BJ (cell line): Measurements from ENCODE around the gene SCYL2. TPM values are rescaled to one million over a fixed set of nuclear protein-coding genes. Genes with fewer than 3 reads are reported as not detected.
"Not testable (repeated sequence)": the region's sequence is repeated elsewhere in the genome, so short reads cannot be mapped to it uniquely, and the experiment has no call there.

Source experiments
- CTCF ChIA-PET: fragments of 350-600 bp; formaldehyde crosslinking; extraction: SDS; loops from one replicate; lab custom pipeline; 2021; ENCODE audit warnings: antibody characterized with exemption, inconsistent platforms; lab: Yijun Ruan, JAX
- POLR2A ChIA-PET: fragments of 300-600 bp; sonication (Branson Sonifier 250); formaldehyde crosslinking; extraction: SDS; loops from one replicate; lab custom pipeline; 2021; ENCODE audit warnings: antibody characterized with exemption; lab: Charles Lee
- DNase-seq: peaks from one replicate; pipeline ENCODE4 v3.0.0-alpha.2; 2011; ENCODE audit warnings: low read depth
- H3K27me3 ChIP-seq: 2 replicates; pipeline ENCODE4 v1.6.0; 2011; ENCODE audit warnings: low read length; ENCODE audit not compliant: control insufficient read depth, insufficient read depth
- H3K36me3 ChIP-seq: 2 replicates; pipeline ENCODE4 v1.5.1; 2011; ENCODE audit warnings: low read length; ENCODE audit not compliant: control insufficient read depth, insufficient read depth
- H3K4me3 ChIP-seq: 2 replicates; pipeline ENCODE4 v1.5.1; 2011; ENCODE audit warnings: low read depth, mild to moderate bottlenecking, control low read depth, low read length
- CTCF ChIP-seq: IDR thresholded peaks from 2 replicates; pipeline ENCODE4 v1.5.1; 2011; ENCODE audit warnings: low read depth, mild to moderate bottlenecking, control low read depth, inconsistent platforms, low read length, moderate library complexity; ENCODE audit not compliant: insufficient read depth
- polyA minus RNA-seq: library from RNA; depleted of rRNA, polyadenylated mRNA; stranded (reverse); fragments of >200 nt; gene quantifications from 2 replicates; pipeline ENCODE4 v1.2.3, GENCODE V29; 2011; rRNA and poly(A)+ RNA removed
- polyA plus RNA-seq: library from polyadenylated mRNA; depleted of rRNA; stranded (reverse); fragments of >200 nt; gene quantifications from 2 replicates; pipeline ENCODE4 v1.2.3, GENCODE V29; 2011; rRNA removed

Gene SCYL2
- polyA plus RNA-seq (12.4 and 31.0 TPM in 2 replicates), polyA minus RNA-seq (34.7 and 38.5 TPM in 2 replicates)

- peak within 1 kb of the TSS; percentile 49 for H3K4me3 ChIP-seq
- no peaks in the 10 kb centered on the region for H3K36me3 ChIP-seq
- H3K27me3 ChIP-seq = no peaks in the 10 kb centered on the region
- DNase-seq = peak; percentile 88
- POLR2A ChIA-PET = interaction anchor here (0.5 to 0.7 kb wide), 3 partner anchors 55 to 852 kb away, joined by 3 to 11 read pairs (median 10); no protein-coding TSS in a partner anchor
- CTCF ChIA-PET = interaction anchor here (0.7 to 1.1 kb wide), 3 partner anchors 13 to 145 kb away, joined by 3 to 5 read pairs (median 3); no protein-coding TSS in a partner anchor
- 0 out of 2 replicates have a peak, but pooled peaks have one; percentile 9 for TF ChIP-seq CTCF
These were observed at the start of gene SCYL2, which contains the start of gene DEPDC4 for GRCh38 chr12:100266835-100267602. Gene SCYL2 (plus strand): TSS chr12:100267177. CDS start chr12:100282971, 15,794 bp downstream. Gene DEPDC4 (minus strand): TSS chr12:100267079. CDS start chr12:100267076, 3 bp downstream.

GRCh38 chr12:100219328-100220109 lies 47.5 kb upstream of the SCYL2 start:
- Histone ChIP-seq H3K27me3 (no peaks in the 10 kb centered on the region), H3K4me3 (no peak overlapping the region), H3K36me3 (peaks cover 4% of the 10 kb centered on the region; the same call in 1 of the 2 replicates)
- TF ChIP-seq CTCF = no peak
- ChIA-PET POLR2A (no interaction called here), CTCF (no interaction called here)
- DNase-seq = no peak

- no peaks in the 10 kb centered on the region for H3K27me3 ChIP-seq
- TF ChIP-seq CTCF = no peak
- ChIA-PET CTCF (no interaction called here), POLR2A (interaction anchor here (0.6 kb wide), 1 partner anchor 37 kb away, joined by 3 read pairs; no protein-coding TSS in a partner anchor)
- DNase-seq = no peak
- no peak overlapping the region for H3K4me3 ChIP-seq
- H3K36me3 ChIP-seq = peaks cover 6% of the 10 kb centered on the region
These were observed 45.5 kb upstream of the SCYL2 start for GRCh38 chr12:100221523-100221922.

- POLR2A ChIA-PET, H3K36me3 ChIP-seq: not testable (repeated sequence)
- CTCF ChIA-PET = interaction anchor here (5.0 kb wide), 1 partner anchor 11 kb away, joined by 26 read pairs; no protein-coding TSS in a partner anchor
These were observed 44.8 kb upstream of the SCYL2 start for GRCh38 chr12:100222173-100222572.

GRCh38 chr12:100225491-100225890 lies 41.5 kb upstream of the SCYL2 start:
- Histone ChIP-seq H3K4me3 (no peak overlapping the region), H3K36me3 (peaks cover 5% of the 10 kb centered on the region), H3K27me3 (no peaks in the 10 kb centered on the region)
- TF ChIP-seq CTCF = no peak
- ChIA-PET POLR2A (no interaction called here), CTCF (interaction anchor here (0.6 to 5.0 kb wide), 3 partner anchors 8 to 179 kb away, joined by 3 to 26 read pairs (median 3); no protein-coding TSS in a partner anchor)
- DNase-seq = no peak

More at GRCh38 chr12:100222173-100222572, 44.8 kb upstream of the SCYL2 start:
- H3K27me3 ChIP-seq, H3K4me3 ChIP-seq, DNase-seq: not testable (repeated sequence)
